ENCODE measurements around the gene SLCO2B1.

Gene SLCO2B1

GRCh38 chr11:75241036-75241905 is 90.4 kb downstream of the SLCO2B1 start:
- H3K27ac ChIP-seq: peak overlapping the region; percentile 77
- TF ChIP-seq CTCF (conservative IDR thresholded peaks at IDR 0.05): peak; percentile 100

- peak overlapping the region; percentile 77 for H3K27ac ChIP-seq
- no peak; the same call in 1 of the 2 replicates for TF ChIP-seq CTCF (conservative IDR thresholded peaks at IDR 0.05)
These were observed 91.2 kb downstream of the SLCO2B1 start for GRCh38 chr11:75241906-75242644.

DNA sequence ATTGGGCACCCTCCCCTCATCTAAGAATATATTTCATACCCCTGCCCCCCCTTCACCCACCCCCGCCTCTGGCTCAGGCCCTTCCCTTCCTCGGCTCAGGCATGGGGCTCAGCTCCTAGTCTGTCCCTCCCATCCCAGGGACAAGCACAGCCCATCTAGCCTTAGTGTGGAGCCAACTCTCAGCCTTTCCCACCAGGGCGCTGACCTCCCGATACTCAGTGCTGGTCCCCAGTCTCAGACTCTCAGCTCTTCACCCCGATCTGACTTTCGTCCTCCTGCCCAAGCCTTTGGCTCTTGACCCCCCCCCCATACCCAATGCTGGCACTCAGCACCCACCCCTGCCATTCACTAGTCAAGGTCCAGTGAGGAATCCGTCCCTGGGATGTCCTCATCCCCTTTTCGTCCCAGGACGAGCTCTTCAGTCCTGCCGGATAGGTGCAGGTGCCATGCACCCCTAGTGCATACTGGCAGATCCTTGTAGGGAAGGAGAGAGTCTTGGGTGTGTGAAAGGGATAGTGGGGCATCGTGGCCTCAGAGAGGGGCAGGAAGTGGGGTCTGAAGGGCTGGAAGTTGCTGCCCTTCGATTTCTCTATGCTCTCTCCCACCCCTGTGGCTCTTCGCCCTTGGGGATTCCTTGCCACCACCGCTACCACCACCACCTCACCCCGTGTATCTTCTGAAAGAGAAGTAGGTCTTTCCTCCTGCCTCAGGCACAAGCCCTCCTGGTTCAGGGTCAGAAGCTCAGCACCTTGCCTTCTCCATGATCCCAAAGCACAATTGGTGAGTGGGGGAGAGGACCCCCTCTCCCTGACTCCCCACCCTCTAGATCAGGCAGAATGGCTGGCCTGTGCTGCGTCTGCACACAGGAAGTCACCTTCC is 92.1 kb downstream of the SLCO2B1 start:
- no peak overlapping the region for H3K27ac ChIP-seq
- no peak for TF ChIP-seq CTCF (conservative IDR thresholded peaks at IDR 0.05)

- TF ChIP-seq CTCF (conservative IDR thresholded peaks at IDR 0.05): no peak
- H3K27ac ChIP-seq: no peak overlapping the region
These were observed 93.3 kb downstream of the SLCO2B1 start for GRCh38 chr11:75244052-75244814.

DNA sequence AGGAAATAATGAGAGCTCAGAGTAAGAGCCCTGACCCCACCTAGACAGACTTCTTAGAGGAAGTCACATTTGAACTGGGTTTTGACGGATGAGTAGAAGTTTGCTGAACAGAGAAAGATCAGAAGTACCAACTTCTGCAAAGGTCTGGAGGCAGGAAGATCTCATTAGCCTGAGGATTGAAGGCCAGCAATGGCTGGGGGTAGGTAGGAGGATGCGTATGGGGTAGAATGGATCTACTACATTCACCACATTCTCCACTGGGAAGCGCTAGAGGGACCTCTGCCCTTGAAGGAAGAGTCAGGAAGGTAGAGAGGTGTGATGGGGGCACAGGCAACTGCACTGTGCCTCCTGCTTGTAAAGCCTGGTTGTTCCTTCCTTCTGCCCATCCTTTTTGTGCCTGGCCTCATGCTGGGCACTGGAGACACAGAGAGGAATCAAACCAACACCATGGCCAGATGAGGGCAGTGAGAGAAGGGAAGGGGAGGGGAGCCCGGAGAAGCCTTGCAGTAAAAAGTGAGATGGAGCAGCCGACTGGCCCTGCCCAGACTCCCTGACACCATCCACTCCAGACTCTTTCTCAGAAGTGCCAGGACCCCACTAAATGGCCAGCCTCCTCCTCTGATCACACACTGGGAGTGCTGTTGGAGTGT is 94.6 kb downstream of the SLCO2B1 start:
- no peak overlapping the region for H3K27ac ChIP-seq
- no peak for TF ChIP-seq CTCF (conservative IDR thresholded peaks at IDR 0.05)

GRCh38 chr11:75246006-75246670 is 95.2 kb downstream of the SLCO2B1 start:
- TF ChIP-seq CTCF (conservative IDR thresholded peaks at IDR 0.05): no peak
- H3K27ac ChIP-seq: no peak overlapping the region

Data from VCaP (cell line).